ENCODE results near the gene MLLT3. TPM values are rescaled to one million over a fixed set of nuclear protein-coding genes. Genes with fewer than 3 reads are reported as not detected.

The MLLT3 gene
- total RNA-seq, 1 experiment from 2014 or later, result 18.1 TPM

GRCh38 chr9:20418485-20418884 lies 203.8 kb downstream of the MLLT3 start:
- DNase-seq (ENCODE audit: low read depth), result no peak

- DNase-seq (ENCODE audit: low read depth), result no peak
Observed at GRCh38 chr9:20417373-20418080, 204.8 kb downstream of the MLLT3 start.

GRCh38 chr9:20414150-20414549 lies 208.1 kb downstream of the MLLT3 start:
- no peak for DNase-seq (ENCODE audit: low read depth)

- DNase-seq (ENCODE audit: low read depth), result no peak
Observed at GRCh38 chr9:20409321-20410092, 212.8 kb downstream of the MLLT3 start.

GRCh38 chr9:20408513-20408912 lies 213.8 kb downstream of the MLLT3 start:
- no peak for DNase-seq (ENCODE audit: low read depth)

- DNase-seq (ENCODE audit: low read depth), result no peak
Observed at GRCh38 chr9:20407013-20407412, 215.3 kb downstream of the MLLT3 start.

- DNase-seq (ENCODE audit: low read depth), result no peak
Observed at GRCh38 chr9:20406344-20406743, 216.0 kb downstream of the MLLT3 start.

- DNase-seq (ENCODE audit: low read depth), result no peak
Observed at GRCh38 chr9:20405616-20406015, 216.7 kb downstream of the MLLT3 start.

GRCh38 chr9:20405078-20405477 lies 217.2 kb downstream of the MLLT3 start:
- no peak for DNase-seq (ENCODE audit: low read depth)

- no peak for DNase-seq (ENCODE audit: low read depth)
Observed at GRCh38 chr9:20404192-20404813, 218.0 kb downstream of the MLLT3 start.

GRCh38 chr9:20403346-20403745 lies 219.0 kb downstream of the MLLT3 start:
- DNase-seq (ENCODE audit: low read depth), result no peak

- peak; percentile 11 for DNase-seq (ENCODE audit: low read depth)
Observed at GRCh38 chr9:20402273-20402875, 219.9 kb downstream of the MLLT3 start.

- no peak for DNase-seq (ENCODE audit: low read depth)
Observed at GRCh38 chr9:20398536-20399338, 223.6 kb downstream of the MLLT3 start.

GRCh38 chr9:20397348-20397747 lies 225.0 kb downstream of the MLLT3 start:
- DNase-seq (ENCODE audit: low read depth), result no peak

GRCh38 chr9:20396509-20396908 lies 225.8 kb downstream of the MLLT3 start:
- no peak for DNase-seq (ENCODE audit: low read depth)

GRCh38 chr9:20395651-20396050 lies 226.6 kb downstream of the MLLT3 start:
- DNase-seq (ENCODE audit: low read depth), result no peak

- DNase-seq (ENCODE audit: low read depth), result peak; percentile 5
Observed at GRCh38 chr9:20394969-20395368, 227.3 kb downstream of the MLLT3 start.

- no peak for DNase-seq (ENCODE audit: low read depth)
Observed at GRCh38 chr9:20391208-20391607, 231.1 kb downstream of the MLLT3 start.

- no peak for DNase-seq (ENCODE audit: low read depth)
Observed at GRCh38 chr9:20390400-20390799, 231.9 kb downstream of the MLLT3 start.

GRCh38 chr9:20387062-20387461 lies 235.2 kb downstream of the MLLT3 start:
- no peak for DNase-seq (ENCODE audit: low read depth)

GRCh38 chr9:20384642-20385041 lies 237.7 kb downstream of the MLLT3 start:
- no peak for DNase-seq (ENCODE audit: low read depth)
